HUDEP-2 (cell line): ENCODE data around the gene CELA2A.

ENCODE experiments used
- DNase-seq, 76 experiments: peaks; one replicate each; lab custom pipeline; 2025; ENCODE audit not compliant: unreplicated experiment in 76 of 76; lab: John Stamatoyannopoulos, UW

CELA2A gene

GRCh38 chr1:15456313-15456954 is at the start of gene CELA2A:
Gene CELA2A (plus strand): TSS chr1:15456732. CDS start chr1:15456754, 22 bp downstream.
- DNase-seq, result no peak

GRCh38 chr1:15407580-15407979 is 49.0 kb upstream of the CELA2A start:
- DNase-seq, result no peak

GRCh38 chr1:15408890-15409387 is 47.6 kb upstream of the CELA2A start:
- no peak for DNase-seq

GRCh38 chr1:15409388-15410222 is 46.9 kb upstream of the CELA2A start, which contains the start of gene EFHD2:
Gene EFHD2 (plus strand): TSS chr1:15409888. CDS start chr1:15409972, 84 bp downstream.
- DNase-seq, result peak in 61 of 76 experiments; percentile 5 to 81 (median 55)

- DNase-seq, result no peak
Observed at GRCh38 chr1:15410223-15410883, 46.2 kb upstream of the CELA2A start.

- DNase-seq, result no peak
Observed at GRCh38 chr1:15410884-15411245, 45.7 kb upstream of the CELA2A start.

- DNase-seq, result peak in 3 of 76 experiments; percentile 5 to 25 (median 7)
Observed at GRCh38 chr1:15411593-15412137, 44.9 kb upstream of the CELA2A start.

- peak in 25 of 76 experiments; percentile 7 to 43 (median 23) for DNase-seq
Observed at GRCh38 chr1:15412175-15412800, 44.2 kb upstream of the CELA2A start.

- DNase-seq, result no peak
Observed at GRCh38 chr1:15412843-15413242, 43.7 kb upstream of the CELA2A start.

GRCh38 chr1:15413563-15414444 is 42.7 kb upstream of the CELA2A start:
- DNase-seq, result no peak

- no peak for DNase-seq
Observed at GRCh38 chr1:15414445-15414983, 42.0 kb upstream of the CELA2A start.

- peak in 17 of 76 experiments; percentile 2 to 31 (median 18) for DNase-seq
Observed at GRCh38 chr1:15417059-15417934, 39.2 kb upstream of the CELA2A start.

GRCh38 chr1:15418806-15419515 is 37.6 kb upstream of the CELA2A start:
- DNase-seq, result peak in 16 of 76 experiments; percentile 7 to 37 (median 18)

- no peak for DNase-seq
Observed at GRCh38 chr1:15420853-15421465, 35.6 kb upstream of the CELA2A start.

GRCh38 chr1:15422871-15423270 is 33.7 kb upstream of the CELA2A start:
- DNase-seq, result no peak

GRCh38 chr1:15423355-15424077 is 33.0 kb upstream of the CELA2A start:
- DNase-seq, result no peak
